PC-3 (cell line): ENCODE data around the gene SEPTIN5.

Experiments
- CTCF ChIP-seq: fragments of 300-600 bp; sonication (generic); conservative IDR thresholded peaks from 2 replicates; pipeline ENCODE4 v1.5.1; 2017; ENCODE audit warnings: antibody characterized with exemption, low read depth, mild to moderate bottlenecking, low read length
- EZH2 ChIP-seq: fragments of 300-600 bp; sonication (generic); IDR thresholded peaks from one replicate; pipeline ENCODE4 v1.6.1; 2017; ENCODE audit warnings: antibody characterized with exemption, mild to moderate bottlenecking, low read length; ENCODE audit not compliant: unreplicated experiment
- EZH2phosphoT487 ChIP-seq: fragments of 300-600 bp; sonication (generic); IDR thresholded peaks from 2 replicates; pipeline ENCODE4 v1.6.1; 2018; ENCODE audit warnings: mild to moderate bottlenecking, antibody characterized with exemption, low read length, borderline replicate concordance

GRCh38 chr22:19739911-19740449 lies 25.7 kb downstream of the SEPTIN5 start:
- TF ChIP-seq CTCF (no peak), EZH2 (no peak), EZH2phosphoT487 (no peak)
